Measurements from ENCODE around the gene MED12L. TPM values are rescaled to one million over a fixed set of nuclear protein-coding genes. Genes with fewer than 3 reads are reported as not detected.

MED12L gene
- total RNA-seq, 1 experiment from 2014 or later: 14.9 TPM

- Mint-ChIP-seq H3K9me3 (peaks cover 0 to 2% of the 10 kb centered on the region in 2 experiments; a peak in 1 of 5 replicates), H3K4me1 (peaks cover 42 to 44% of the 10 kb centered on the region in 2 experiments), H3K27ac (peak overlapping the region in 1 of 3 experiments; percentile 13; a peak in 3 of 7 replicates), H3K4me3 (no peak overlapping the region), H3K36me3 (ENCODE audit: insufficient read depth in 1 of 3, low read depth in 3 of 3) (peaks cover 4 to 13% (median 10%) of the 10 kb centered on the region in 3 experiments; a peak in 6 of 7 replicates), H3K27me3 (ENCODE audit: low read depth) (no peaks in the 10 kb centered on the region)
- Histone ChIP-seq H3K4me2 (ENCODE audit: insufficient read depth, insufficient read length, low read length) (no peak overlapping the region), H3K79me1 (ENCODE audit: insufficient read depth, low read depth, low read length, poor library complexity, severe bottlenecking) (peaks cover 9% of the 10 kb centered on the region), H3T11ph (ENCODE audit: low read length) (no peak overlapping the region), H3K27ac (ENCODE audit: insufficient read length, low read depth, low read length) (no peak overlapping the region), H4K91ac (ENCODE audit: insufficient read length, low read depth, low read length) (no peak overlapping the region), H3K9ac (ENCODE audit: extremely low read depth, insufficient read length, low read length) (no peak overlapping the region), H3K4me1 (ENCODE audit: insufficient read depth, low read length) (peaks cover 8% of the 10 kb centered on the region; the same call in 1 of the 2 replicates), H4K8ac (replicated peaks; ENCODE audit: insufficient read length, low read depth, low read length) (no peak overlapping the region), H3K56ac (ENCODE audit: insufficient read length, low read depth, low read length) (no peak overlapping the region), H3K9me3 (ENCODE audit: control insufficient read depth, low read depth, low read length) (no peaks in the 10 kb centered on the region), H4K5ac (ENCODE audit: insufficient read length, low read depth, low read length) (no peak overlapping the region), H2BK20ac (ENCODE audit: low read depth, low read length, poor library complexity, severe bottlenecking) (no peak overlapping the region), H2BK5ac (ENCODE audit: insufficient read length, low read length) (no peak overlapping the region), H3K79me2 (ENCODE audit: insufficient read depth, low read length) (peaks cover 28% of the 10 kb centered on the region; the same call in 1 of the 2 replicates), H2BK12ac (ENCODE audit: insufficient read length, low read depth, low read length) (no peak overlapping the region), H2AK5ac (ENCODE audit: insufficient read length, low read length) (no peak overlapping the region), H3K4ac (ENCODE audit: low read depth, low read length) (no peak overlapping the region), H2AFZ (ENCODE audit: low read length) (no peak overlapping the region), H3K14ac (ENCODE audit: insufficient read depth, low read length) (no peak overlapping the region), H3K27me3 (ENCODE audit: insufficient read depth, low read length) (no peaks in the 10 kb centered on the region), H3K18ac (ENCODE audit: insufficient read length, low read depth, low read length) (no peak overlapping the region), H4K20me1 (ENCODE audit: control insufficient read depth, insufficient read depth, insufficient read length) (no peaks in the 10 kb centered on the region), H3K23me2 (ENCODE audit: insufficient read length, low read depth, low read length, poor library complexity, severe bottlenecking) (no peaks in the 10 kb centered on the region), H2BK120ac (ENCODE audit: low read depth, low read length, poor library complexity, severe bottlenecking) (no peak overlapping the region), H2BK15ac (ENCODE audit: low read depth, low read length) (no peak overlapping the region), H3K23ac (ENCODE audit: insufficient read length, low read depth, low read length) (no peak overlapping the region)
- DNase-seq: no peak
- no CpG with 5 or more reads among the region's 2 CpGs for WGBS (ENCODE audit: extremely low coverage, insufficient read length, low lambda C conversion rate)
- TF ChIP-seq CTCF (conservative IDR thresholded peaks at IDR 0.05): no peak
Measured at GRCh38 chr3:151096716-151097115, 11.3 kb downstream of the MED12L start.

All from H9 (cell line).